Nephron progenitor cell (in vitro differentiated cells): ENCODE results near the gene PANK2.

Experiments used
- DNase-seq: peaks from one replicate; pipeline ENCODE4 v3.0.0; 2021
- H3K27ac Mint-ChIP-seq: 2 replicates; pipeline ENCODE4 v1.8.0; 2021; ENCODE audit warnings: mild to moderate bottlenecking, moderate library complexity, mixed read lengths
- H3K27me3 Mint-ChIP-seq: 2 replicates; pipeline ENCODE4 v1.8.0; 2021; ENCODE audit warnings: mild to moderate bottlenecking, low read depth, mixed read lengths; ENCODE audit not compliant: poor library complexity
- H3K36me3 Mint-ChIP-seq: 2 replicates; pipeline ENCODE4 v1.8.0; 2021; ENCODE audit warnings: low read depth, mixed read lengths
- H3K4me1 Mint-ChIP-seq: 2 replicates; pipeline ENCODE4 v1.8.0; 2021; ENCODE audit warnings: mixed read lengths
- H3K4me3 Mint-ChIP-seq: 2 replicates; pipeline ENCODE4 v1.8.0; 2021; ENCODE audit warnings: mild to moderate bottlenecking, moderate library complexity, mixed read lengths
- H3K9me3 Mint-ChIP-seq: 2 replicates; pipeline ENCODE4 v1.8.0; 2021; ENCODE audit warnings: mild to moderate bottlenecking, moderate library complexity, mixed read lengths
- TF ChIP-seq, protein P1 (sequence below): fragments of 200-600 bp; sonication (generic); IDR thresholded peaks from 2 replicates; pipeline ENCODE4 v1.5.0; 2021; ENCODE audit warnings: antibody characterized with exemption

Gene PANK2

GRCh38 chr20:3919352-3919751 lies 30.2 kb downstream of the PANK2 start:
- Mint-ChIP-seq H3K27me3 (no peaks in the 10 kb centered on the region), H3K4me3 (no peak overlapping the region), H3K9me3 (no peaks in the 10 kb centered on the region), H3K4me1 (no peaks in the 10 kb centered on the region), H3K36me3 (peaks cover 70% of the 10 kb centered on the region), H3K27ac (no peak overlapping the region)
- DNase-seq: no peak
- TF ChIP-seq, protein P1, sequence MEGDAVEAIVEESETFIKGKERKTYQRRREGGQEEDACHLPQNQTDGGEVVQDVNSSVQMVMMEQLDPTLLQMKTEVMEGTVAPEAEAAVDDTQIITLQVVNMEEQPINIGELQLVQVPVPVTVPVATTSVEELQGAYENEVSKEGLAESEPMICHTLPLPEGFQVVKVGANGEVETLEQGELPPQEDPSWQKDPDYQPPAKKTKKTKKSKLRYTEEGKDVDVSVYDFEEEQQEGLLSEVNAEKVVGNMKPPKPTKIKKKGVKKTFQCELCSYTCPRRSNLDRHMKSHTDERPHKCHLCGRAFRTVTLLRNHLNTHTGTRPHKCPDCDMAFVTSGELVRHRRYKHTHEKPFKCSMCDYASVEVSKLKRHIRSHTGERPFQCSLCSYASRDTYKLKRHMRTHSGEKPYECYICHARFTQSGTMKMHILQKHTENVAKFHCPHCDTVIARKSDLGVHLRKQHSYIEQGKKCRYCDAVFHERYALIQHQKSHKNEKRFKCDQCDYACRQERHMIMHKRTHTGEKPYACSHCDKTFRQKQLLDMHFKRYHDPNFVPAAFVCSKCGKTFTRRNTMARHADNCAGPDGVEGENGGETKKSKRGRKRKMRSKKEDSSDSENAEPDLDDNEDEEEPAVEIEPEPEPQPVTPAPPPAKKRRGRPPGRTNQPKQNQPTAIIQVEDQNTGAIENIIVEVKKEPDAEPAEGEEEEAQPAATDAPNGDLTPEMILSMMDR: no peak

GRCh38 chr20:3922223-3922982 lies 33.2 kb downstream of the PANK2 start:
- Mint-ChIP-seq H3K9me3 (no peaks in the 10 kb centered on the region), H3K27ac (peak overlapping the region; percentile 89), H3K4me1 (peaks cover 24% of the 10 kb centered on the region), H3K36me3 (peaks cover 59% of the 10 kb centered on the region), H3K4me3 (no peak overlapping the region), H3K27me3 (no peaks in the 10 kb centered on the region)
- DNase-seq: no peak
- TF ChIP-seq, protein P1: no peak

DNA sequence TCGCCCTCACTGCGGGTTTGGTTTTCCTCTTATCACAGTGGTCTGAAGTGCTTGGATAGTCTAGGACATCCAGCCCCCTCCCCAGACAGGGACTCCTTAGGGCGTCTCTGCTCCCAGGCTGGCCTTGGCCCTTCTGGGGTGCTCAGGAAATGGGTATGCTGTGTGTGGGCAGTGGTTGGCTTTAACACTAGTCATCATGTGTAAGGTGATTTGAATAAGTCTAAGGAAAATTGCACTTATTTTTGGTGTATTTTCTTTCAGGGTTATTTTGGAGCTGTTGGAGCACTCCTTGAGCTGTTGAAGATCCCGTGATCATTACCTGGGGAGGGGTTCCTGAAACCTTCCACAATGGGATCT lies 33.8 kb downstream of the PANK2 start:
- DNase-seq: no peak
- Mint-ChIP-seq H3K27me3 (no peaks in the 10 kb centered on the region), H3K4me1 (peaks cover 29% of the 10 kb centered on the region), H3K36me3 (peaks cover 58% of the 10 kb centered on the region), H3K9me3 (no peaks in the 10 kb centered on the region), H3K4me3 (no peak overlapping the region), H3K27ac (peak overlapping the region; percentile 89)
- TF ChIP-seq, protein P1: no peak

DNA sequence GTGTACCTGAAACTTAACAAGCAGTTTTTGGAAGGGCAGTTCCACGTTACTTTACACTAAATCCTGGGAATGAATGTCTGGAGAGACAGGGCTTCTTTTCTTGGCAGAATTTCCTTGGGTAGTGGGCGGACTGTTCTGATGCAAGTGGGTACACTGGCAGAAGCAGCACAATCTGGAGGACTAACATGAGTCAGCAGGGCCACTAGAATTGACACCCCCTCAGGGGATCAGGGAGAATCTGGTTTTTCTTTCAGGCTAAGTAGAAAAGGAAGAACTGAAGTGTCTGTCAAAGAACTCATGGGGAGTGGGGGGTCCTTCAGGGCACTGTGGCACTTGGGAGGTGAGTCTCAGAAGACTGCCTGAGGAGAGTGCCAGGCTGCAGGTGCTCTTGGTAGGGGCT lies 34.6 kb downstream of the PANK2 start:
- H3K4me1 Mint-ChIP-seq: peaks cover 33% of the 10 kb centered on the region
- H3K36me3 Mint-ChIP-seq: peaks cover 54% of the 10 kb centered on the region
- TF ChIP-seq, protein P1: no peak
- H3K4me3 Mint-ChIP-seq: no peak overlapping the region
- no peaks in the 10 kb centered on the region for H3K27me3 Mint-ChIP-seq
- H3K9me3 Mint-ChIP-seq: no peaks in the 10 kb centered on the region
- DNase-seq: no peak
- H3K27ac Mint-ChIP-seq: peak overlapping the region; percentile 88

GRCh38 chr20:3924304-3925112 lies 35.3 kb downstream of the PANK2 start:
- no peaks in the 10 kb centered on the region for H3K9me3 Mint-ChIP-seq

More at GRCh38 chr20:3924304-3925112, 35.3 kb downstream of the PANK2 start:
- Mint-ChIP-seq H3K36me3 (peaks cover 47% of the 10 kb centered on the region), H3K4me1 (peaks cover 33% of the 10 kb centered on the region), H3K27ac (peak overlapping the region; percentile 88), H3K4me3 (no peak overlapping the region), H3K27me3 (no peaks in the 10 kb centered on the region)
- TF ChIP-seq, protein P1: no peak
- DNase-seq: no peak
